Endothelial cell (in vitro differentiated cells): ENCODE measurements around the gene NCSTN. TPM values are rescaled to one million over a fixed set of nuclear protein-coding genes. Genes with fewer than 3 reads are reported as not detected.

Experiments used
- DNase-seq: peaks from one replicate; pipeline ENCODE4 v3.0.0; 2021; ENCODE audit warnings: low spot score
- H3K27ac Mint-ChIP-seq: one replicate; pipeline ENCODE4 v1.8.0; 2021; ENCODE audit warnings: mixed read lengths, inconsistent platforms; ENCODE audit not compliant: unreplicated experiment
- H3K27me3 Mint-ChIP-seq: one replicate; pipeline ENCODE4 v1.8.0; 2021; ENCODE audit warnings: mild to moderate bottlenecking, moderate library complexity, mixed read lengths, inconsistent platforms; ENCODE audit not compliant: unreplicated experiment
- H3K36me3 Mint-ChIP-seq: one replicate; pipeline ENCODE4 v1.8.0; 2021; ENCODE audit warnings: mild to moderate bottlenecking, low read depth, mixed read lengths, inconsistent platforms; ENCODE audit not compliant: unreplicated experiment
- H3K4me1 Mint-ChIP-seq: one replicate; pipeline ENCODE4 v1.8.0; 2021; ENCODE audit warnings: mild to moderate bottlenecking, mixed read lengths, inconsistent platforms; ENCODE audit not compliant: unreplicated experiment
- H3K4me3 Mint-ChIP-seq: one replicate; pipeline ENCODE4 v1.8.0; 2021; ENCODE audit warnings: mild to moderate bottlenecking, mixed read lengths, inconsistent platforms; ENCODE audit not compliant: unreplicated experiment
- H3K9me3 Mint-ChIP-seq: one replicate; pipeline ENCODE4 v1.8.0; 2021; ENCODE audit warnings: mixed read lengths, inconsistent platforms; ENCODE audit not compliant: unreplicated experiment
- total RNA-seq: library from RNA; stranded (reverse); fragmentation: NEBNext Ultra II Directional; extraction: Animal tissue kit (Norgen Biotek cat#: 25700); gene quantifications from one replicate; pipeline ENCODE4 v1.2.1, GENCODE V29; 2021; ENCODE audit not compliant: unreplicated experiment
- TF ChIP-seq, protein P1 (sequence below): fragments of 200-600 bp; sonication (generic); IDR thresholded peaks from one replicate; pipeline ENCODE4 v1.5.0; 2021; ENCODE audit warnings: antibody characterized with exemption; ENCODE audit not compliant: unreplicated experiment

NCSTN gene
- total RNA-seq, 1 donor from 2014 or later, result 115 TPM

DNA sequence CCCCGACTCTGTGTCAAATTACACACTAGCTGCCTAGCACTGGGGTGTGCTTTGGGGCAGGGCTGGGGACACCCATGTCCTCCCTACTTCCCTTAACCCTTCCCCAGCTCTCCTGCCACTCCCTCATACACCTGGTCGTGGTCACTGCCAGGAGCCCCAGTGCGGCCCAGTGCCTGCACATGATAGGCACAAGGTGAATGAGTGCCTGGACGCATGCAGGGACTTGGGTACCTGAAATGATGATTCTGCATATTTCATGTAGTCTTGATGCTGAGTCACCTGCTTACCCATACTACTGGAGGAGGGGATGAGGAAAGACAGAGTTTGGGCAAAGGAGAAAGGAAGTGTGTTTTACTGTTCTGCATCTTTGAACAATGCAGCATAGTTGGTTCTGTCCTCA, 55.6 kb downstream of the NCSTN start:
- Mint-ChIP-seq H3K27ac (no peak overlapping the region), H3K36me3 (no peaks in the 10 kb centered on the region), H3K9me3 (no peaks in the 10 kb centered on the region), H3K4me1 (peaks cover 52% of the 10 kb centered on the region), H3K27me3 (peaks cover 10% of the 10 kb centered on the region), H3K4me3 (peak overlapping the region; percentile 4)
- DNase-seq, result no peak
- TF ChIP-seq, protein P1, sequence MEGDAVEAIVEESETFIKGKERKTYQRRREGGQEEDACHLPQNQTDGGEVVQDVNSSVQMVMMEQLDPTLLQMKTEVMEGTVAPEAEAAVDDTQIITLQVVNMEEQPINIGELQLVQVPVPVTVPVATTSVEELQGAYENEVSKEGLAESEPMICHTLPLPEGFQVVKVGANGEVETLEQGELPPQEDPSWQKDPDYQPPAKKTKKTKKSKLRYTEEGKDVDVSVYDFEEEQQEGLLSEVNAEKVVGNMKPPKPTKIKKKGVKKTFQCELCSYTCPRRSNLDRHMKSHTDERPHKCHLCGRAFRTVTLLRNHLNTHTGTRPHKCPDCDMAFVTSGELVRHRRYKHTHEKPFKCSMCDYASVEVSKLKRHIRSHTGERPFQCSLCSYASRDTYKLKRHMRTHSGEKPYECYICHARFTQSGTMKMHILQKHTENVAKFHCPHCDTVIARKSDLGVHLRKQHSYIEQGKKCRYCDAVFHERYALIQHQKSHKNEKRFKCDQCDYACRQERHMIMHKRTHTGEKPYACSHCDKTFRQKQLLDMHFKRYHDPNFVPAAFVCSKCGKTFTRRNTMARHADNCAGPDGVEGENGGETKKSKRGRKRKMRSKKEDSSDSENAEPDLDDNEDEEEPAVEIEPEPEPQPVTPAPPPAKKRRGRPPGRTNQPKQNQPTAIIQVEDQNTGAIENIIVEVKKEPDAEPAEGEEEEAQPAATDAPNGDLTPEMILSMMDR, result no peak

DNA sequence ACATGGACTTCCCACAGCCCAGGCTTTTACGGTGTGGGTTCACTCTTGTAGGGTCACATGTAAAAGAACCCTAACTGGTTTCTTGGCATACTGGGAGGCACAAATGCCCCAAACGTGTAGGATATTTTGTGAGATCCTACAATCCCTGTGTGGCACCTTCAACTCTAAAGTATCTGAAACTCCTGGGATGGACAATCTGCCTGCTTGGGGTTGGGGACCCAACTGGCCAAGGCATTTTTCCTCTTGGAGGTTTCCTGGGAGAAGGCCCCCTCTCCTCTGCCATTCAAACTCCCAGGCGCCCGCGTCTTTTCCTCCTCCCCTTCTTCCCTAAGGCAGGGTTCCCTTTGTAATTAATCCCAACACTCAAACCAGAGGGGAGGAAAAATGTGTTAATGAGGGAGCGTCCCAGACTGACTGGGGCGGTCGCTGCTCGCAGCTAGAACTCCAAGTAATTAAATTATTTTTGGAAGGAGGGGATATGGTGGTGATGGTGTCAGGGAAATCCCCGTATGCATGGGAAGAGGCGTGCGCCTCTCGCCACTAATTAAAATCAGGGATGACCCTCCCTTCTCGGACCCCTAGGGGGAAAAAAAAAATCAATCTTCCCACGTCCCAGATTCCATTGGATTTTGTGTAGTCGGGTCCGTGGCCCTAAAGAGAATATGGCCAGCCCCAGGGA, 56.5 kb downstream of the NCSTN start:
- peaks cover 8% of the 10 kb centered on the region for H3K36me3 Mint-ChIP-seq
- TF ChIP-seq, protein P1, result peak; percentile 52
- peak overlapping the region; percentile 67 for H3K4me3 Mint-ChIP-seq
- H3K4me1 Mint-ChIP-seq, result peaks cover 61% of the 10 kb centered on the region
- no peak overlapping the region for H3K27ac Mint-ChIP-seq
- H3K27me3 Mint-ChIP-seq, result peaks cover 12% of the 10 kb centered on the region
- no peaks in the 10 kb centered on the region for H3K9me3 Mint-ChIP-seq
- DNase-seq, result no peak

DNA sequence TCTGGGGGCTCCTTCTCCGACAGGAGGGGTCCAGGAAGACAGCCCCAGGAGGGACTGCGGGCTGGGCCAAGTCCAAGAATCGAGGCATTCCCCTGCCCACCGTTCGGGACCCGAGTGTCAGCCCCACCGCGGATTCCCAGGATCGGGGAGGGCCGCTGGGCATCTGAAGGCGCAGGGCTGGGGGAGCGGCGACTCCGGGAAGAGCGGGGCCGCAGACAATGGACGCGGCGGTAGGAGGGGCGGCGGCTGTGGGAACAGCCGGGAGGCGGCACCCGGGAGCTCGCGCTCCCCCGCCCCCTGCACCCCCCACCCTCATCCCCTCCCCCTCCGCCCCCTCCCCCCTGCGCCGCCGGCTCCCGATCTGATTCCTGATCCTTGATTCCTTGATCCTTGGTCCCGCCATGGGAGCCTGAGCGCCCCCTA, 57.1 kb downstream of the NCSTN start, which contains the start of gene VANGL2:
Gene VANGL2, plus strand, starts transcription at position 342 of the 423 bp plus-strand sequence. CDS start 15,274 bp downstream, outside the sequence.
- peak; percentile 95 for DNase-seq
- Mint-ChIP-seq H3K36me3 (peaks cover 12% of the 10 kb centered on the region), H3K4me3 (peak within 1 kb of the TSS; percentile 95), H3K27ac (peak within 1 kb of the TSS; percentile 87), H3K9me3 (no peaks in the 10 kb centered on the region), H3K4me1 (peaks cover 65% of the 10 kb centered on the region), H3K27me3 (peaks cover 12% of the 10 kb centered on the region)
- TF ChIP-seq, protein P1, result no peak

DNA sequence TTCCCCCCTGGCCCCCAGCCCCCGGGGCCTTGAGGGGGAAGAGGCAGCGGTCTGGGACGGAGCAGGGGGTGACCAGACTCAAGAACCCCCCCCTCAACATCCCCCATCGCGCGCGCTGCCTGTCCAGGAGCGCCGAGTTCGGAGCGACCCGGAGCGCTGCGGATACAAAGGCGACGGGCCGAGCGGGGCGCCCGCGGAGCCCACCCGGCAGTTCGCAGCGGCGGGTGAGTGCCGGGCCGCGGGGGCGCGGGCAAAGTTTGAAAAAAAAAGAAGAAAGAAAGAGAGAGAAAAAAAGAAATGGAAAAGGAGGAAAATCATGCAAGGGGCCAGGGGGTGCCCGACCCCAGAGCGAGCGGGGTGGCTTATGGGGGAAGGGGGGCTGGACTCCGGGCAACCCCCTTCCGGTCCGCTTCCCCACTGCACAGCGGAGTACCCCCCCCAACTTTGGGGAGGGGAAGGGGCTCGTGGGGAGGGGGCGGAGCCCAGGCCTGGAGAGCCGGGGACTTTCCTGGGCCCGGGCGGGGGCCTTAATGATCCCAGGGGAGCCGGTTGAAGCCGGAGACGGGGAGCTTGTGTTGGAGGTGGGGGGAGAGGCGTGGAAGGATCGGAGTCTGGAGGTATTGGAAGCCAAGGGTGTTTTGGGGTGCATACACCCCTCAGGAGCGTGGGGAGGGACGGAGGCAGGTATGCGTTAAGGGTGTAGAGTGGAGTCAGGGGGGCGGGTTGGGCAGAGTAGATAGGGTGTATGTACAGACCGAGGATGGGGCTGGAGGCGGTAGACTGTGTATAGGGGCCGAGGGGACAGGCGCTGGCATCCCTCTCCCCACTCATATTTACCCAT, 57.7 kb downstream of the NCSTN start:
- Mint-ChIP-seq H3K27me3 (peaks cover 12% of the 10 kb centered on the region), H3K4me1 (peaks cover 64% of the 10 kb centered on the region), H3K36me3 (peaks cover 17% of the 10 kb centered on the region), H3K4me3 (peak overlapping the region; percentile 95), H3K27ac (peak overlapping the region; percentile 87), H3K9me3 (no peaks in the 10 kb centered on the region)
- no peak for DNase-seq
- TF ChIP-seq, protein P1, result no peak

DNA sequence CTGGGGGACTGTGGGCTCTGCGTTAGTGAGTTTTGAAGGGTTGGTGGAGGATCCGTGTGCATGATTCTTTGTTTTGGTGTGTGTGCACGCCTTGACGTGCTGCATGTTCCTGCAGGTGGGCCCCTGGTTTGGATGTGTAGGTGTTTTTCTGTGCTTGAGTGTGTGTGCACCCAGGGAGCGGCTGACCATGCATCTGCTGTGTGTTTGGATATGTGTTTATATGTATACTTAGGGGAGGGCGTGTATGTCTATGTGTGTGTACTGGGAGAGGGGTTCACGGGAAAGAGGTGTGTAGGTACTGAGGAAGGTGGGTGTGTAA, 58.3 kb downstream of the NCSTN start:
- Mint-ChIP-seq H3K4me1 (peaks cover 68% of the 10 kb centered on the region), H3K36me3 (peaks cover 21% of the 10 kb centered on the region), H3K4me3 (peak overlapping the region; percentile 95), H3K27me3 (peaks cover 10% of the 10 kb centered on the region), H3K27ac (peak overlapping the region; percentile 87), H3K9me3 (no peaks in the 10 kb centered on the region)
- DNase-seq, result no peak
- TF ChIP-seq, protein P1, result no peak
